Osteoblast (primary cell): ENCODE data around the gene RAD51B. TPM values are rescaled to one million over a fixed set of nuclear protein-coding genes. Genes with fewer than 3 reads are reported as not detected.

Source experiments
- DNase-seq: peaks from one replicate; pipeline ENCODE4 v3.0.0; 2011; ENCODE audit warnings: low spot score, mixed read lengths; ENCODE audit not compliant: insufficient read length; ENCODE audit errors: missing footprints
- H2AFZ ChIP-seq: 2 replicates; pipeline ENCODE4 v1.6.0; 2011; ENCODE audit warnings: mild to moderate bottlenecking, low read length
- H3K27ac ChIP-seq: 2 replicates; pipeline ENCODE4 v1.5.1; 2011; ENCODE audit warnings: mild to moderate bottlenecking, low read depth, low read length, moderate library complexity
- H3K27me3 ChIP-seq: 2 replicates; pipeline ENCODE4 v1.6.0; 2012; ENCODE audit warnings: mild to moderate bottlenecking, control low read depth, inconsistent platforms, low read length, moderate library complexity; ENCODE audit not compliant: insufficient read depth
- H3K36me3 ChIP-seq: 2 replicates; pipeline ENCODE4 v1.5.1; 2011; ENCODE audit warnings: mild to moderate bottlenecking, low read length, control low read depth, moderate library complexity; ENCODE audit not compliant: insufficient read depth
- H3K4me1 ChIP-seq: 2 replicates; pipeline ENCODE4 v1.5.1; 2011; ENCODE audit warnings: mild to moderate bottlenecking, low read length, control low read depth, moderate library complexity; ENCODE audit not compliant: insufficient read depth
- H3K4me2 ChIP-seq: 2 replicates; pipeline ENCODE4 v1.6.0; 2011; ENCODE audit warnings: mild to moderate bottlenecking, low read length; ENCODE audit not compliant: insufficient read depth
- H3K4me3 ChIP-seq: fragments of 200-600 bp; sonication (generic); 3 replicates; pipeline ENCODE4 v1.5.1; 2012; ENCODE audit warnings: mild to moderate bottlenecking, low read length, inconsistent platforms; ENCODE audit not compliant: insufficient read depth
- H3K79me2 ChIP-seq: 2 replicates; pipeline ENCODE4 v1.6.0; 2012; ENCODE audit warnings: mild to moderate bottlenecking, low read length, control low read depth, inconsistent platforms; ENCODE audit not compliant: insufficient read depth
- H3K9me3 ChIP-seq: 2 replicates; pipeline ENCODE4 v1.5.1; 2011; ENCODE audit warnings: low read depth, low read length, control low read depth
- H4K20me1 ChIP-seq: 2 replicates; pipeline ENCODE4 v1.6.0; 2012; ENCODE audit warnings: mild to moderate bottlenecking, low read length, control low read depth; ENCODE audit not compliant: insufficient read depth
- CTCF ChIP-seq: IDR thresholded peaks from 2 replicates; pipeline ENCODE4 v1.5.1; 2011; ENCODE audit warnings: mild to moderate bottlenecking, low read depth, low read length, moderate library complexity; ENCODE audit errors: extremely low read depth
- total RNA-seq: library from RNA; depleted of rRNA; stranded (reverse); fragments of >200 nt; gene quantifications from 2 replicates; pipeline ENCODE4 v1.2.3, GENCODE V29; 2012

RAD51B gene
- total RNA-seq, 1 donor, result 13.8 TPM

- Histone ChIP-seq H3K4me2 (peak overlapping the region; percentile 59), H3K36me3 (no peaks in the 10 kb centered on the region), H3K4me3 (no peak overlapping the region), H3K79me2 (no peaks in the 10 kb centered on the region), H3K4me1 (peaks cover 42% of the 10 kb centered on the region), H4K20me1 (no peaks in the 10 kb centered on the region), H3K27me3 (no peaks in the 10 kb centered on the region), H3K27ac (peak overlapping the region; percentile 81), H2AFZ (no peak overlapping the region), H3K9me3 (no peaks in the 10 kb centered on the region)
- DNase-seq, result peak; percentile 72
- TF ChIP-seq CTCF, result no peak
Observed at GRCh38 chr14:68208218-68208617, 388.6 kb downstream of the RAD51B start.

GRCh38 chr14:68208626-68209317 lies 389.2 kb downstream of the RAD51B start:
- TF ChIP-seq CTCF, result no peak
- peaks cover 42% of the 10 kb centered on the region for H3K4me1 ChIP-seq

GRCh38 chr14:68210729-68211299 lies 391.2 kb downstream of the RAD51B start:
- no peaks in the 10 kb centered on the region for H3K36me3 ChIP-seq
- peak overlapping the region; percentile 33 for H3K4me3 ChIP-seq
- no peaks in the 10 kb centered on the region for H3K27me3 ChIP-seq
- peak; percentile 82 for DNase-seq
- H2AFZ ChIP-seq, result peak overlapping the region; percentile 17
- H3K4me1 ChIP-seq, result peaks cover 42% of the 10 kb centered on the region
- peak overlapping the region; percentile 85 for H3K27ac ChIP-seq
- no peaks in the 10 kb centered on the region for H3K79me2 ChIP-seq
- no peaks in the 10 kb centered on the region for H3K9me3 ChIP-seq
- TF ChIP-seq CTCF, result no peak
- H3K4me2 ChIP-seq, result peak overlapping the region; percentile 69
- no peaks in the 10 kb centered on the region for H4K20me1 ChIP-seq

More at GRCh38 chr14:68208626-68209317, 389.2 kb downstream of the RAD51B start:
- no peak for DNase-seq
- H3K9me3 ChIP-seq, result no peaks in the 10 kb centered on the region
- H3K27ac ChIP-seq, result peak overlapping the region; percentile 81
- H3K79me2 ChIP-seq, result no peaks in the 10 kb centered on the region
- H2AFZ ChIP-seq, result no peak overlapping the region
- no peaks in the 10 kb centered on the region for H3K27me3 ChIP-seq
- peak overlapping the region; percentile 59 for H3K4me2 ChIP-seq
- H4K20me1 ChIP-seq, result no peaks in the 10 kb centered on the region
- no peaks in the 10 kb centered on the region for H3K36me3 ChIP-seq
- H3K4me3 ChIP-seq, result no peak overlapping the region

GRCh38 chr14:68211421-68211820 lies 391.8 kb downstream of the RAD51B start:
- H3K4me2 ChIP-seq, result peak overlapping the region; percentile 69
- H3K9me3 ChIP-seq, result no peaks in the 10 kb centered on the region
- no peaks in the 10 kb centered on the region for H4K20me1 ChIP-seq
- no peaks in the 10 kb centered on the region for H3K27me3 ChIP-seq
- no peak for TF ChIP-seq CTCF
- H3K27ac ChIP-seq, result peak overlapping the region; percentile 85
- no peaks in the 10 kb centered on the region for H3K36me3 ChIP-seq
- no peak for DNase-seq
- H2AFZ ChIP-seq, result no peak overlapping the region
- no peak overlapping the region for H3K4me3 ChIP-seq
- peaks cover 42% of the 10 kb centered on the region for H3K4me1 ChIP-seq
- H3K79me2 ChIP-seq, result no peaks in the 10 kb centered on the region
